Fibroblast of skin of back (primary cell): ENCODE data around the gene KLHL35.
A peak's percentile ranks its signal among the peaks of the same experiment; 100 is the strongest.

ENCODE experiments used
- DNase-seq: peaks from one replicate; pipeline ENCODE4 v3.0.0-alpha.2; 2013

Gene KLHL35

DNA sequence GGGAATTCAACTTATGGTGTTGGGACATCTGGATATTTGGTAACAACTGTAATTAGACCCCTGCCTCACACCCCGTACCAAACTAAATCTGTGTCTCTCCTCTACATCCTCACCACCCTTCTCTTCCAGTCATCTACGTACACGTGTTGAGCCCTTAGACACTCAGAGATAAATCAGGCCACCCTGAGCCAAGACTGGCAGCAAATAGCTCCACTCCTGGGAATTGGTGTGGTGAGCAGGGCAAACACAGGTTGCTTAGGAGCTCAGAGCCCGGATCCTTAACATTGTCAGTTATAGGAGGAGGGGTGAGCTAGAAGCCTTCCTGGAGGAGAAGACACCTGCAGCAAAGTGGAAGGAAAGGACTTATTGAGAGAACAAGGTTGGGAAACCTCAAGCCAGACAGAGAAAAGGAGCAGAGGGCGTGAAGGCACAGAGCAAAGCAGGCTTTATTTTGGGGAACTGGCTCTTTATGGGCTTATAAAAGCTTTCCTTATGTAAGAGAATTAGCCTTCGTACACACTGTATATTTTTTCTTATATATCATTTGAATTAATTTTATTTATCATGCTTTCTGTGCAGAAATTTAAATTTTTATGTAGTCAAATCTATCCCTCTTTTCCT lies 36.9 kb upstream of the KLHL35 start:
- no peak for DNase-seq

- DNase-seq, result no peak
Measured at GRCh38 chr11:75468534-75469340, 35.7 kb upstream of the KLHL35 start.

- DNase-seq, result no peak
Measured at GRCh38 chr11:75467881-75468280, 34.9 kb upstream of the KLHL35 start.

DNA sequence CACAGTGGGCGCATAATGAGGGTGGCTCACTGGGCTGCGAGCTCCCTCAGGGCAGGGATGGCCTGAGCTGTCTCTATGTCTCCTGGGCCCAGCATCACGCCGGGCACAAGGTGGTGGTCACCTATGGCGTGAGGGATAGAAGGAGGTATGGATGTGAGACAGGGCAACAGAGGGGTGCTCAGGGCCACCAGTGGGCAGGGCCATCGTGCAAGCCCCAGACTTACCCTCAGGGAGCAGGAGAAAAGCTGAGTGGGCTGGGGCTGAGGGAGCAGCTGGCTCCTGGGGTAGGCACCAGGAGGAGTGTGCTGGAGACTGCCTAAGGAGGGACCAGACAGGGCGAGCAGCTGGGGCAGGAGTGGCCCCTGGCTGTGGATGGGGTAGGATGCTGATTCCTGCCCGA lies 34.3 kb upstream of the KLHL35 start:
- no peak for DNase-seq

- DNase-seq, result peak; percentile 62
Measured at GRCh38 chr11:75465701-75466531, 32.9 kb upstream of the KLHL35 start.

- no peak for DNase-seq
Measured at GRCh38 chr11:75463106-75463774, 30.2 kb upstream of the KLHL35 start.

DNA sequence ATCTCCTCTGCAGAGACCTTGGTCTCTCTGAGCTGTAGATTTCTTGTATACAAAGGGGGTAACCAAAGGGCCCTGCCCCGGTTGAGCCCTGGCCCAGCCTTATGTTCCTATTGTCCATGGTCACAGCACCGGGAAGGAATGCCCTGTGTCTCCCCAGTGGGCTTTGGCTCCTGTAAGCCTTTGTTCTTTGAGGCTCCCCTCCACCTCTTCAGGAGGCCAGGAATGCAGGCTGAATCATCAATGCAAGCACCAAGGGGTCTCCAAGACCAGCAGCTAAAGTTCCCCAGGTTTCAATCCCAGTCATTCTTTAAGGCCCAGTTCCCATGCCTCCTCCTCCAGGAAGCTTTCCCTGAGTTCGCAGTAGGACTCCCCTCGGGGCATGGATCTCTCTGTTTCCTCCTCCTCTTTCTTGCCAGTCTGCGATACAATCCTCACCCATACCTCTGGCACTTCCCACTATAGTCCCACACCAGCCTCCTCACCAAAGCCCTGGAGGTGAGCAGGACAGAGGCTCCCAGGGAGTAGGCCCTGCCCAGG lies 29.2 kb upstream of the KLHL35 start:
- DNase-seq, result no peak

- DNase-seq, result no peak
Measured at GRCh38 chr11:75461151-75461550, 28.1 kb upstream of the KLHL35 start.

DNA sequence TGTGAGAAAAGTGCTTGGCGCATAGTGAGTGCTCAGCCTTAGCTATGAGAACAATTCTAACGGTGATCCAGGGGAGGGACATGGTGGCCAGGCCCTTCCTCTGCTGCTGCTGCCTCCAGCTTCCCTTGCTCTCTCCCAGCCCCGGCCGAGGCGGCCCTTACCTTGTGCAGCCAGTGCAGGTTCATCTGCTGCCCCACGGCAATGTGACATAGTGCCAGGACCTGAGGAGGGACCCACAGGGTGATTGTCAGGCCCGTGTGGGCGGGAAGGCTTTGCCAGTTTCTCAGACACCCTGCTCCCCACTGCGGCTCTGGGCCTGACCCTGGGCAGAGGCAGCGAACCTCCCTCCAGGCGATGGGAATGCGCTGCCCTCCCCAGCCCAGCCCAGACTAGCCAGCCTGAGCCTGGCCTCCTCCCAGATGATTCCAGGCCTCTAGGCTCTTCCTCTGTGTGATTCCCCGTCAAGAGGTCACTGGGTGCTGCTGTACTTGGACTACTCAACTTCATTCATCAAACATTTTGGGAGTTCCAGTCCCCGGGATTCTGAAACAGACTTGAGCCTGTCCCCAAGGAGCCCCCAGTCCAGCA lies 23.7 kb upstream of the KLHL35 start:
- DNase-seq, result no peak

DNA sequence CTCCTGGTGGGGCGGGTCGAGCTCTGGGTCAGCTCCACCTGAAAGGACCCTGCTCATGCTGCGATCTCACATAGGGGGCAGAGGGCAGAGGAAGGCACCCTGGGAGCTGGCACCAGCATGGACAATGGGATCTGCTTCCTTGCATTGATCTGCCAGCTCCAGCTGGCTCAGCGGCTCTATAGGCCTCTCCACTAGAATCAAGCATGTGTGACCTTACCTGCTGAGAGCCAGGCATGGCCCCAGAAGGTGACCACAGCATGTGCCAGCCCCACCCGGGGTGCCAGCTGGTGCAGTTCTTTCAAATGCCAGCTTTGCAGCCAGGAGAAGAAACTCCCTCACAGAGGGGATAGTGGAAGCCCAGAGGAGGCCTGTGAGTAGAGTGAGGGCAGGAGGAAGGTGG lies 22.0 kb upstream of the KLHL35 start:
- no peak for DNase-seq

- peak; percentile 44 for DNase-seq
Measured at GRCh38 chr11:75453916-75454655, 21.1 kb upstream of the KLHL35 start.

DNA sequence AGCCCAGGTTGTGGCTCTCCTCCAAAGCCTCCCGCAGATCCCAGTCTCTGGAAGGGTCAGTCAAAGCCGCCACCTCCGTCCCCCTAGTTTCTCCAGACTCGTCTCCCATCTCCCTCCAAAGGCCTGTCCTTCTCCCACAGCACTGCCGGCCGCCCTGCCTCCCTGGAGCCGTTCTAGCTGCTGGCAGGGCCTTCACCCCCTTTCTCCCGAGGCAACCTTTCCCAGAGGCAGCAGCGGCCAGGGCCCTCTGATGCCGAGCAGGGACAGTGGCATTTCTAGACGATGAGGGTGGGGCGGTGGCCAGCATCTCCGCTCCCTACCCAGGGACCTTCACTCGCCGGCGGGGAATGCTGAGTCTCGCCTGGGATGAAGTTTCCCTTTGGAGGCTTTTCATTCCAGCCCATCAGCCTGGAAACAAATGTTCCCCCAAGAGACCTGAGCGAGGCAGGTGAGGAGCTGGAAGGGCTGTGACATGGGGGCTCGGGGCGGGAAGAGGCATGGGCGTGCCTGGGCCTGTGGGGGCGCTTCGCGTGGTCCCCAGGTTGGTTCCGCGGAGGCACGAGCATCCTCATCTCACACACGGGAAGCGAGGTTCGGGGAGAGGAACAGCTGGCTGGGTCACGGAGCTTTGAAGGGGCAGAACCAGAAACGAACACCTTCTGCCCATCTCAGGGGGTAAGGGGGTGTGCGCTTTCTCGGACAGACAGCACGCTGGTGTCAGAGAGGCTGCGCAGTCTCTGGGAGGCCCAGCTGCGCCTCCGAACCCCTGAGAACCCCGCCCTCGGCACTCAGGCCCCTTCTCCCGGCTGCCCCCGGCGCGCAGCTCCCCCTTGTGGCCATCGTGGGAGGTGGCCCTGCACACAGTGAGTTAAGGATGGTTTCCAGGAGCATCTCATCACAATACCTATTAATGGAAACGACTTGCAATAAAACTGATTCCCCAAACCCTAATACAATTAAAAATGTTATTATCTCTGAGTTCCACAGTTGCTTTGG lies 18.1 kb upstream of the KLHL35 start:
- DNase-seq, result no peak

- DNase-seq, result no peak
Measured at GRCh38 chr11:75450236-75450635, 17.2 kb upstream of the KLHL35 start.

GRCh38 chr11:75449776-75450175 lies 16.8 kb upstream of the KLHL35 start:
- no peak for DNase-seq

DNA sequence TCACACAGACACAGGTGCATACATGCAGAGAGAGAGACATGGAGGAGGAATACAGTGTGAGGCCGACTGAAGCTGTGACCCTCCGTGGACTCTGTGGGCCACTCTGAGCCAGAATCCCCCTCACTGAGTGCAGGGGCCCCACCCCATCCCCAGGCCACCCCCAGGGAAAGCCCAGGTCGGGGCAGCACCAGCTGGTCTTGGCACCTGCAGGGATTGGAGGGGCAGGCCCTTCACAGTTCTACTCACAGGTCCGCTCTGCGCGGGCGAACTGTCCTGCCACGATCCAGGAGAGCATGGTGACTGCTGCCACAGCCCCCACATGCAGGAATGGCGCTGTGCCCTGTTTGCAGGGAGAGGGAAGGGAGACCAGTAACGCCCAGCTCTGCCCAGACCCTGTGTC lies 16.3 kb upstream of the KLHL35 start:
- DNase-seq, result no peak

- DNase-seq, result no peak
Measured at GRCh38 chr11:75447415-75447814, 14.4 kb upstream of the KLHL35 start.

DNA sequence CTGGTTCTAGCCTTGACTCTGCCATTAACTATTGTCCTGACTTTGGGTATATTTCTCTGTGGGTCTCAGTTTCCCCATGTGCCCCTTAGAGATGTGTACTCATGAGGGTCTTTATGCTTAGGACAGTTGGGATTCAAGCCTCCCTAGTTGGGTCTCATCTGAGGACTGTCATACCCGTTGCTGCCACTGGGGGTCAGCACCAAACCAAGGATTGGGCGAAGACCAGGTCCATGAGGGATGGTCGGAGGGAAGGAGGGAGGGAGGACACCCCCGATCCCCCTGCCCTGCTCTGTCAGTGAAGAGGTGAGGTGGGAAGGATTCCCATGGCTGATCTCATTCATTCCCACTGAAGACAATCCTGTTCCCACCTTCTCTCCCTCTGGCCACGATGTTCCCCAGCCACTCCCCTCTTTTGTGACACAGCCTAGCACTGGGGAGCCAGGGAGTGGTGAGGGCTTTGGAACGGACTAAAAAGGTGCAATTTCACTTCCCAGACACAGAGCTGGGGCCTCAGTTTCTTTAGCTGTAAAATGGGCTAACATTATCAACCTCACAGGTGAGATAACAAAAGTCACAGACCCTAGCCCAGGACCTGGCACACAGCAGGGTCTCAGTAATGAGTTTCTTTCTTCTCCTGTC lies 12.4 kb upstream of the KLHL35 start:
- peak; percentile 54 for DNase-seq

DNA sequence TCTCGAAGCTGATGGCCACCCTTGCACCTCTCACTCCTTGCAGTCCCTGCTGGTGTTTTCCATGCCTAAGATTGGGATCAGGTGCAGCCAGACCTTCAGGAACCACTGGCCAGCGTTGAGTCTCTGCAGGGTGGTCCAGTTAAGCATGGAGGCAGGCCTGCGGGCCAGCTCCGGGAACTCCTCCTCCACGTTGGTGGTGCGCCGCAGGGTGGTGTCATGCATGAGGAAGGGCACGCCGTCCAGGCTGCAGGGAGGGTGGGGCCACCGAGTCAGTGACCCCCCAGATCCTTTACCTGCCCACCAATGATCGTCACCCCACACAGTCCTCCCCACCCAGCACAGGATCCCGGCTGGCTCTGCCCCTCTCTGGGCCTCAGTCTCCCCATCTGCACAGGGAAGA lies 10.0 kb upstream of the KLHL35 start:
- no peak for DNase-seq

- DNase-seq, result no peak
Measured at GRCh38 chr11:75442161-75442885, 9.3 kb upstream of the KLHL35 start.
